LNCAP (cell line): ENCODE measurements around the gene DCTN3.

Source experiments
- TF ChIP-seq, protein P1 (sequence below): fragments of 450-650 bp; IDR thresholded peaks from 2 replicates; pipeline ENCODE4 v1.5.1; 2017; ENCODE audit warnings: mild to moderate bottlenecking

Gene DCTN3

DNA sequence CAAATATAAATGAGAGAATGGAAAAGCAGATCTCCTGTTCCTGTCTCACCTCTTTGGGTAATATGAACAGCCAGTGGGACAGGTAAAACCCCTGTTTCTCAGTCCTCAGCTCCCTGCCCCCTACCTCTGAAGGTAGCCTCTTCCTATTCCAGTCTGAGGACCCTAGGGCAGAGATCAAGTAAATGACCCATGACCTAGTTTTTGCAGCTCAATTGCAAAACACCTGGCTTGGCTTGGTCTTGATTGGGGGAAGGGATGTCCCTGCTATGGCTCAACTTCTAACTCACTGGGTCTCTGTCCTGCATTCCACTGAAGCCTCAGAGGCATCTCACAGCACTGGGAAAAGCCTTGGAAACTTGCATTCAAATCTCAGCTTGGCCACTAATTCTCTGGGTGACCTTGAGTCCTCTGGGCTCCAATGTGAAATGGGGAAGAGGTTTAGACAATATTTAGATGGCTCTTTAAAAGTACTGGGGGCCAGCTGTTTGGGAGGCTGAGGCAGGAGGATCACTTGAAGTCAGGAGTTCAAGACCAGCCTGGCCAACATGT lies 24.5 kb upstream of the DCTN3 start:
- TF ChIP-seq, protein P1, sequence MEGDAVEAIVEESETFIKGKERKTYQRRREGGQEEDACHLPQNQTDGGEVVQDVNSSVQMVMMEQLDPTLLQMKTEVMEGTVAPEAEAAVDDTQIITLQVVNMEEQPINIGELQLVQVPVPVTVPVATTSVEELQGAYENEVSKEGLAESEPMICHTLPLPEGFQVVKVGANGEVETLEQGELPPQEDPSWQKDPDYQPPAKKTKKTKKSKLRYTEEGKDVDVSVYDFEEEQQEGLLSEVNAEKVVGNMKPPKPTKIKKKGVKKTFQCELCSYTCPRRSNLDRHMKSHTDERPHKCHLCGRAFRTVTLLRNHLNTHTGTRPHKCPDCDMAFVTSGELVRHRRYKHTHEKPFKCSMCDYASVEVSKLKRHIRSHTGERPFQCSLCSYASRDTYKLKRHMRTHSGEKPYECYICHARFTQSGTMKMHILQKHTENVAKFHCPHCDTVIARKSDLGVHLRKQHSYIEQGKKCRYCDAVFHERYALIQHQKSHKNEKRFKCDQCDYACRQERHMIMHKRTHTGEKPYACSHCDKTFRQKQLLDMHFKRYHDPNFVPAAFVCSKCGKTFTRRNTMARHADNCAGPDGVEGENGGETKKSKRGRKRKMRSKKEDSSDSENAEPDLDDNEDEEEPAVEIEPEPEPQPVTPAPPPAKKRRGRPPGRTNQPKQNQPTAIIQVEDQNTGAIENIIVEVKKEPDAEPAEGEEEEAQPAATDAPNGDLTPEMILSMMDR: no peak

DNA sequence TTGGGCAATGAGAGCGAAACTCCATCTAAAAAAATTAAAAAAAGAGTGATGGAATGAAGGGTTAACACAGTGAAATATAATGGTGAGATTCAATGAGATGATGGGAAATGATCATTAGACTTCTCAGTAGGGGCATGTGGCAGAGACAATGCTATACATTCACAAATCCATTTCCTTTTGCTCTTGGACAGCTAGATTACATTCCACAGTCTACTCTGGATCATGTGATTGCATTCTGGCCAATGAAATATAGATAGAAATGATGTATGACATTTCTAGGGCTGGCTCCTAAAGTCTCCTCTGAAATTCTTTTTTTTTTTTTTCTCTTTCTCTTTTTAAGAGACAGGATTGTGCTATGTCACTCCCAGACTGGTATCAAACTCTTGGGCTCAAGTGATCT lies 22.4 kb upstream of the DCTN3 start:
- TF ChIP-seq, protein P1: no peak

DNA sequence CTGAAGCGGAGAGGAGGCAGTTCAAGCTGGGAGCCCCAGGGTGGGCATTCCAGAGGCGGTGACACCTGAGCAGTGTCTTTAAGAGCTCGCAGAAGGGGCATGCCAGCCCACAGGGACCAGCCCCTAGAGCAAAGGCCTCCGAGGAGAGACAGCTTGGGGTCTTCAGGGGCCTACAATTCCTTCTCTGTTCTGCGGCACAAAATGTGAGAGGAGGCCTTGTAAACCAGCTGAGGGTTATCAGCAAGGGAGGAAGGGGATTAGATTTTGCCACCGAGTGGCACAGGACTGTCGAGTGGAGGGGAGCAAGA lies 17.8 kb upstream of the DCTN3 start:
- TF ChIP-seq, protein P1: no peak

DNA sequence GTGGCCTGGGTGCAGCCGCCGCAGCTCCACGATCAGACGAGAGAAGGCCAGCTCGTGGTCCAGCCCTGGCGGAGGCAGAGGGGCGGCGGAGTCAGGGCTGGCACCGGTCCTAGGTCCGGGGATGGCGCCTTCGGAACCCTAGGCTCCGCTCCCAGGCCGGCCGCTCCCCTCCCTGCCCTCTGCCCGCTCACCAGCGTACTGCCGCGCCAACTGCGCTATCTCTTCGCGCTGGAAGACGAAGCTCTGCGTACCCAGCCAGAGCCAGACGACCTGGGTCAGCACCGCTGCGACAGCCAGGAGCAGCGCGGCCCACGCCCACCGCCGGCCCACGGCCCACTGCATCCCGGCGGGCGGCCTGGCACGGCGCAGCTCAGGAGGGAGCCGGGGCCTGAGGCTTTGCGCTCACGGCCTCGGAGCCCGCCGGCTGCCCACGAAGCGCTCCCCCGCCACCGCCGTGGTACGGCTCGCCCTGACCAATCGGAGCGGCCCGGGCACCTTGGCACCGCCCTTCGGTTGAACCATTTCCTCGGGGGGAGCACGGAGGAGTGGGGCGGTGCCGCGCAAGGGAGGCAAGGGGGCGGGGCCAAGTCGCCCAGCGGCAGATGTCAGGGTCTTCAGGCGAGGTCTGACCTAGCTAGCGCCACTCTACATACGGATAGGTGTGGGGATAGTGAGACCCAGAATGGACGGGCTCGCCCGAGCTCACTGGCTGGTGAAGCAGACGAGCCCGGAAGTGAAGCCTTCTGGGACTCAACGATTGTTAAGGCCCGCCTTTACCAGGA lies 17.3 kb upstream of the DCTN3 start, which contains the start of gene SIGMAR1:
SIGMAR1 (minus strand) TSS at position 432 of the 782 bp plus-strand sequence; CDS start at position 342, 90 bp downstream.
- TF ChIP-seq, protein P1: no peak

DNA sequence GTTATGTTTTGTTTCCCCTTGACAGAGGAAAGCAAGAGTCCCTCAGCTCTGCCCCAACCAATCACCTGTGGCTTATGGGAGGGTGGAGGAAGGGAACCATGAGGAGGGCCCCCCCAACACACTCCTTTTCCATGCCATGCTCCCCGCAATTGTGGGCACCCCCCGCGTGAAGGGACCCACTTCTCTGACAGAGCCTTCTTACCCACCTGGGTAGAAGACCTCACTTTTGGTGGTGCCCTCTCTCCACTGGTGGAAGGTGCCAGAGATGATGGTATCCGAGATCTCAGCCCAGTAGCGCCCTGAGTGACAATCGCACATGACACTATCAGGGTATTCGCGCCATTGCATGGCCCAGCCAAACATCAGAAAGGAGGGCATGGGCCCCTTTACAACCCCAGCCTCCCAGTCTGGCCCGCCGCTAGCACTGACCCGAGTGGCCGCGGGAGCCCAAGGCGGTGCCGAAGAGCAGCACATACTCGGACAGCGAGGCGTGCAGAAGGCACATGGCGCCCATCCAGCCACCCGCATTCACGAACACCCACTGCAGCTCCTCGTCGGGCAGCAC lies 16.6 kb upstream of the DCTN3 start:
- TF ChIP-seq, protein P1: no peak

DNA sequence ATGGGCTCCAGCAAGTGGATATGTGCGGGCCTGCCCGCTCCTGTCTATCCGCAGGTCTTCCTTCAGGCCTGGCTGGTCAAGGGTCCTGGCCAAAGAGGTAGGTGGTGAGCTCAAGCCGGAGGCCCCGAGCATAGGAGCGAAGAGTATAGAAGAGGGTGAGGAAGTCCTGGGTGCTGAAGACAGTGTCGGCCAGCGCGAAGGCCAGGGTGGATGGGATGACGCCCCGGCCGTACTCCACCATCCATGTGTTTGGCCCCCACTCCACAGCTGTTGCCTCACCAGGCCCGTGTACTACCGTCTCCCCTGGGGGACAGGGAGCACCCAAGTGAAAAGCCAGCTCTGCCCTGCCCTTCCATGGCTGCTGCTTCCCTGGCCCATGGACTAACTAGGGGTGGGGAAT lies 15.3 kb upstream of the DCTN3 start:
- TF ChIP-seq, protein P1: no peak

DNA sequence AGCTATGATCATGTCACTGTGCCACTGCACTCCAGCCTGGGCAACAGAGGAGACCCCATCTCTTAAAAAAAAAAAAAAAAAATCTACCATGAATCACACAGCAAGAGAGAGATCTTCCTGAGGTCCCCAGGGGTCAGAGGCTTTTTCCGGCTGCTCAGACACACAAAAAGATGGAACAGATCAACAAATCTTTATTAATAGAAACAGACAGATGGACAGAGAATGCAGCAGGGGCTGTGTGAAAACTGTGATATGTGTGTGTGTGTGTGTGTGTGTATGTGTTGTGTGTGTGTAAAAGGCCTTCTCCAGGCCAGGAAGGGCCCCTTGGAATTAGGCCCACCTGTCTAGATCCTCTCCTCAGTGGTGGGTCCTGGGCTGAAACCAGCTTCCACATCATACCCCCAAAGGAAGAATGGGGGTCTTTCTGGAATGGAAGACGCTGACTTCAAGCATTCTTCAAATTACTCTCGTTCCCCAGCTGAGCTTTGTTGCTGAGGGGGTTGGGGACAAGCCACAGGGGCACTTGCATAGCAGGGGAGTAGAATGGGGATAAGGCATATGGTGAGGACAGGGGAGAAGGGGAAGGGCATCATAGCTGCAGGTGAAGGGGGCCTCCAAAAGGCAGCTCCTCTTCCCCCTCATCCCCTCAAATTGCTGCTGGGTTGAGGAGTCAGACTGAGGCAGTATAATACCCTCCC lies 14.4 kb upstream of the DCTN3 start:
- TF ChIP-seq, protein P1: no peak
